Measurements from ENCODE around the gene AMT. TPM values are rescaled to one million over a fixed set of nuclear protein-coding genes. Genes with fewer than 3 reads are reported as not detected.
"Not testable (repeated sequence)": the region's sequence is repeated elsewhere in the genome, so short reads cannot be mapped to it uniquely, and the experiment has no call there.

The AMT gene
- total RNA-seq, 1 experiment from 2014 or later = 1.6 TPM

DNA sequence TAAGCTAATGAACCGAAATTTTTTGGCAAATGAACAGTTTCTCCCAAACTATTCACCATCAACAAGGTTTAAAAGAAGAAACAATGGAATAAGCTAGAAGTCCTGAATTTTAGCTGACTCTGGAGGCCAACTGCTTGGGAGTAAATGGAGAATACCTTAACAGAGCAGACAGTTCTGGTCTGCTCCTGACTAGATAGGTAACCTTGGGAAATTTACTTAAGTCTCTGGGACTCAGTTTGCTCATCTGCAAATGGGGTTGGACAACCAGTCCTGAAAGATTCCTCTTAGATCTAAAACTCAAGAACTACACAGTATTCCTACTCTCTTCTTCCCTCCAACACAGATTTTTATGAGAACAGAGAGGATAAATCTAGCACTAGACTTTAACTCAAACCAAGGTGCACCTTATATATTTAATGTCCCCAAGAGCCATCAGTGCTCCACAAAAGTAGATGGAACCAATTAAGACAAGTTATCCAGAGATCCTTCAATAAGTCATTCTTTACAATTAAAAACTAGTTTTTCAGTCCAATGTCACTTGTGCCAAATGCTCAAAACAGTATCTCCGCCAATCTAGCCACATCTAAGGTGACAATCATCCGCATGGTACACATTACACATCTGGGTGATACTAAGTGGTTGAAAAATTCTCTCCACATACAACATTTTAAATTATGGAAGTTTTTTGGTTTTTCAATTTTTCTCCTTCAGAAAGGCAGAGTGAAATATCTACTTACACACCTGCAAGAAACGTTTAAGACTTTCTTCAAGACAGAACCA, 12.0 kb downstream of the AMT start:
- TF ChIP-seq, protein P1, sequence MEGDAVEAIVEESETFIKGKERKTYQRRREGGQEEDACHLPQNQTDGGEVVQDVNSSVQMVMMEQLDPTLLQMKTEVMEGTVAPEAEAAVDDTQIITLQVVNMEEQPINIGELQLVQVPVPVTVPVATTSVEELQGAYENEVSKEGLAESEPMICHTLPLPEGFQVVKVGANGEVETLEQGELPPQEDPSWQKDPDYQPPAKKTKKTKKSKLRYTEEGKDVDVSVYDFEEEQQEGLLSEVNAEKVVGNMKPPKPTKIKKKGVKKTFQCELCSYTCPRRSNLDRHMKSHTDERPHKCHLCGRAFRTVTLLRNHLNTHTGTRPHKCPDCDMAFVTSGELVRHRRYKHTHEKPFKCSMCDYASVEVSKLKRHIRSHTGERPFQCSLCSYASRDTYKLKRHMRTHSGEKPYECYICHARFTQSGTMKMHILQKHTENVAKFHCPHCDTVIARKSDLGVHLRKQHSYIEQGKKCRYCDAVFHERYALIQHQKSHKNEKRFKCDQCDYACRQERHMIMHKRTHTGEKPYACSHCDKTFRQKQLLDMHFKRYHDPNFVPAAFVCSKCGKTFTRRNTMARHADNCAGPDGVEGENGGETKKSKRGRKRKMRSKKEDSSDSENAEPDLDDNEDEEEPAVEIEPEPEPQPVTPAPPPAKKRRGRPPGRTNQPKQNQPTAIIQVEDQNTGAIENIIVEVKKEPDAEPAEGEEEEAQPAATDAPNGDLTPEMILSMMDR (IDR thresholded peaks at IDR 0.05; ENCODE audit: insufficient read depth in 1 of 2, low read depth in 1 of 2, low read length in 1 of 2, severe bottlenecking in 1 of 2, unreplicated experiment in 1 of 2) = no peak
- H3K36me3 ChIP-seq (ENCODE audit: control insufficient read depth, insufficient read depth, low read length) = no peaks in the 10 kb centered on the region; the same call in 1 of the 2 replicates
- Mint-ChIP-seq H3K27me3 (ENCODE audit: insufficient read depth, unreplicated experiment) (no peaks in the 10 kb centered on the region), H3K36me3 (ENCODE audit: insufficient read depth, unreplicated experiment) (peaks cover 33% of the 10 kb centered on the region), H3K4me3 (ENCODE audit: unreplicated experiment) (peak overlapping the region; percentile 88), H3K27ac (ENCODE audit: unreplicated experiment) (peak overlapping the region; percentile 94), H3K9me3 (ENCODE audit: unreplicated experiment) (no peaks in the 10 kb centered on the region), H3K4me1 (ENCODE audit: low read depth, unreplicated experiment) (peaks cover 28% of the 10 kb centered on the region)
- intact Hi-C loops (cut with micrococcal nuclease; ENCODE audit: unreplicated experiment) = no loop called here
- no peak for DNase-seq
- ChIA-PET CTCF (interaction anchor here (1.0 kb wide), 1 partner anchor 39 kb away, joined by 4 read pairs; no protein-coding TSS in a partner anchor), POLR2A (interaction anchor here (1.5 kb wide), 1 partner anchor 317 kb away, joined by 11 read pairs; the partner anchor contains the start of gene QRICH1)
- no peaks in the 10 kb centered on the region for H3K27me3 ChIP-seq (replicated peaks; ENCODE audit: control insufficient read depth, insufficient read depth, low read length)
- H3K4me3 ChIP-seq (ENCODE audit: low read depth, low read length) = peak overlapping the region; percentile 92
- BruUV-seq (replicated peaks) = TSS peak; percentile 66
- no peaks in the 10 kb centered on the region for H3K9me3 ChIP-seq
- peaks cover 23% of the 10 kb centered on the region for H3K4me1 ChIP-seq

DNA sequence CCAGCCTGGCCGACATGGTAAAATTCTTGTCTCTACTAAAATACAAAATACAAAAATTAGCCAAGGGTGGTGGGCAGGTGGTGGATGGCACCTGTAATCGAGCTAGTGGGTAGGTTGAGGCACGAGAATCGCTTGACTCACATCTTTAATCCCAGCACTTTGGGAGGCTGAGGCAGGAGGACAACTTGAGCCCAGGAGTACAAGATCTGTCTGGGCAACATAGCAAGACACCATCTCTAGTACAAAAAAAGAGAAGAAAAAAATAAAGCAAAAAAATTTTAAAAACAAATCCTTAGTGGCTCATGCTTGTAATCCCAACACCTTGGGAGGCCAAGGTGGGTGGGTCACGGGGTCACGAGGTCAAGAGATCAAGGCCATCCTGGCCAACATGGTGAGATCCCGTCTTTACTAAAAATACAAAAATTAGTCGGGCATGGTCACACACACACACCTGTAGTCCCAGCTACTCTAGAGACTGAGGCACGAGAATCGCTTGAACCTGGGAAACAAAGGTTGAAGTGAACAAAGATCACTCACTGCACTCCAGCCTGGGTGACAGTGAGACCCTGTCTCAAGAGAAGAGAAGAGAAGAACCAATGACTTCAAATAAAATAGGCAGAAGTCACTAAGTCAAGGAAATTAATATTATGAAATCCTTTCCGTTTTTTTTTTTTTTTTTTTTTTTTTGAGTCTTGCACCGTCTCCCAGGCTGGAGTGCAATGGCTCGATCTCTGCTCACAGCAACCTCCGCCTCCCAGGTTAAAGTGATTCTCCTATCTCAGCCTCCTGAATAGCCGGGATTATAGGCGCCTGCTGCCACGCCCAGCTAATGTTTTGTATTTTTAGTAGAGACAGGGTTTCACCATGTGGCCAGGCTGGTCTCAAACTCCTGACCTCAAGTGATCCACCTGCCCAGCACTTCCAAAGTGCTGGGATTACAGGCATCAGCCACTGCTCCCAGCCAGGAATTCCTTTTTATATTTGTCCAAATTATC, 15.4 kb downstream of the AMT start:
- Mint-ChIP-seq H3K36me3 (ENCODE audit: insufficient read depth, unreplicated experiment) (peaks cover 16% of the 10 kb centered on the region), H3K4me3 (ENCODE audit: unreplicated experiment) (no peak overlapping the region), H3K27ac (ENCODE audit: unreplicated experiment) (no peak overlapping the region), H3K27me3 (ENCODE audit: insufficient read depth, unreplicated experiment) (no peaks in the 10 kb centered on the region), H3K9me3 (ENCODE audit: unreplicated experiment) (no peaks in the 10 kb centered on the region), H3K4me1 (ENCODE audit: low read depth, unreplicated experiment) (peaks cover 22% of the 10 kb centered on the region)
- DNase-seq = no peak
- POLR2A ChIA-PET = no interaction called here
- H3K4me3 ChIP-seq (ENCODE audit: low read depth, low read length) = no peak overlapping the region
- CTCF ChIA-PET = no interaction called here
- H3K27me3 ChIP-seq (replicated peaks; ENCODE audit: control insufficient read depth, insufficient read depth, low read length) = no peaks in the 10 kb centered on the region
- H3K4me1 ChIP-seq = peaks cover 23% of the 10 kb centered on the region
- intact Hi-C loops (cut with micrococcal nuclease; ENCODE audit: unreplicated experiment) = no loop called here
- no peaks in the 10 kb centered on the region for H3K9me3 ChIP-seq
- H3K36me3 ChIP-seq (ENCODE audit: control insufficient read depth, insufficient read depth, low read length) = no peaks in the 10 kb centered on the region
- no TSS peak for BruUV-seq (replicated peaks)
- TF ChIP-seq, protein P1 (IDR thresholded peaks at IDR 0.05; ENCODE audit: insufficient read depth in 1 of 2, low read depth in 1 of 2, low read length in 1 of 2, severe bottlenecking in 1 of 2, unreplicated experiment in 1 of 2) = no peak

DNA sequence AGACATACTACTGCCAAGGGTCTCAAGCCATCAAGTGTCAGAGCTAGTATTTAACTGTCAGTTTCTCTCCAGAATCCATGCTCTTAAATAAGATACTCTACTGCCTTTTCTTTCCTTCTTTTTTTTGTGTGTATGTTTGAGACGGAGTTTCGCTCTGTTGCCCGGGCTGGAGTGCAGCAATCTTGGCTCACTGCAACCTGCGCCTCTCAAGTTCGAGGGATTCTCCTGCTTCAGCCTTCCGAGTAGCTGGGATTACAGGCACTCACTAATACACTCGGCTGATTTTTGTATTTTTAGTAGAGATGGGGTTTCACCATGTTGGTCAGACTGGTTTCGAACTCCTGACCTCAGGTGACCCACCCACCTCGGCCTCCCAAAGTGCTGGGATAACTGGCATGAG, 16.7 kb downstream of the AMT start:
- DNase-seq; intact Hi-C loops (cut with micrococcal nuclease; ENCODE audit: unreplicated experiment); H3K9me3 ChIP-seq; POLR2A ChIA-PET; H3K9me3 Mint-ChIP-seq (ENCODE audit: unreplicated experiment); H3K27ac Mint-ChIP-seq (ENCODE audit: unreplicated experiment); H3K4me3 ChIP-seq (ENCODE audit: low read depth, low read length); H3K4me3 Mint-ChIP-seq (ENCODE audit: unreplicated experiment); H3K27me3 ChIP-seq (replicated peaks; ENCODE audit: control insufficient read depth, insufficient read depth, low read length); H3K36me3 ChIP-seq (ENCODE audit: control insufficient read depth, insufficient read depth, low read length); H3K27me3 Mint-ChIP-seq (ENCODE audit: insufficient read depth, unreplicated experiment); BruUV-seq (replicated peaks): not testable (repeated sequence)
- H3K36me3 Mint-ChIP-seq (ENCODE audit: insufficient read depth, unreplicated experiment) = peaks cover 22% of the 10 kb centered on the region
- CTCF ChIA-PET = interaction anchor here (0.8 kb wide), 1 partner anchor 65 kb away, joined by 3 read pairs; the partner anchor contains the start of gene USP4
- peaks cover 22% of the 10 kb centered on the region for H3K4me1 Mint-ChIP-seq (ENCODE audit: low read depth, unreplicated experiment)
- H3K4me1 ChIP-seq = peaks cover 23% of the 10 kb centered on the region
